Dermis blood vessel endothelial cell (primary cell): Measurements from ENCODE around the gene RNF224. TPM values are rescaled to one million over a fixed set of nuclear protein-coding genes. Genes with fewer than 3 reads are reported as not detected.
A peak's percentile ranks its signal among the peaks of the same experiment; 100 is the strongest.
"Not testable (repeated sequence)": the region's sequence is repeated elsewhere in the genome, so short reads cannot be mapped to it uniquely, and the experiment has no call there.

Experiments used
- DNase-seq: peaks from one replicate; pipeline ENCODE4 v3.0.0; 2010
- total RNA-seq: library from RNA; depleted of rRNA; stranded (reverse); fragments of >200 nt; gene quantifications from 2 replicates; pipeline ENCODE4 v1.2.3, GENCODE V29; 2014

Gene RNF224
- total RNA-seq, 1 donor from 2014 or later: not detected

DNA sequence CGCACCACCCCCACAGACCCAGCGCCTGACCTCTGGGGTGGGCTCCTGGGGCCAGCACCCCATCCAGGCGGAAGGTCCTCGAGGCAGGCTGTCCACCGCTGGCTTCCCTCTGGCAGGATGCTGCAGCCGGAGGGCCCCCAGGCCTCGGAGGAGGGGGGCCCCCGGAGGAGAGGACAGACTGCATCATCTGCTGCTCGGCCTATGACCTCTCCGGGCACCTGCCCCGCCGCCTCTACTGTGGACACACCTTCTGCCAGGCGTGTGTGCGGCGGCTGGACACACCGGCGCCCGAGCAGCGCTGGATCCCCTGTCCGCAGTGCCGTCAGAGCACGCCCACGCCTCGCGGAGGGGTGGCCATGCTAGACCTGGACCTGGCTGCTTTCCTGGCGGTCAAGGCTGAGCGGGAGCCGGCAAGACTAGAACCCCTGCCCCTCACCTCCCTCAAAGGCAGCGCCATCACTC is 1.2 kb downstream of the RNF224 start:
- no peak for DNase-seq

DNA sequence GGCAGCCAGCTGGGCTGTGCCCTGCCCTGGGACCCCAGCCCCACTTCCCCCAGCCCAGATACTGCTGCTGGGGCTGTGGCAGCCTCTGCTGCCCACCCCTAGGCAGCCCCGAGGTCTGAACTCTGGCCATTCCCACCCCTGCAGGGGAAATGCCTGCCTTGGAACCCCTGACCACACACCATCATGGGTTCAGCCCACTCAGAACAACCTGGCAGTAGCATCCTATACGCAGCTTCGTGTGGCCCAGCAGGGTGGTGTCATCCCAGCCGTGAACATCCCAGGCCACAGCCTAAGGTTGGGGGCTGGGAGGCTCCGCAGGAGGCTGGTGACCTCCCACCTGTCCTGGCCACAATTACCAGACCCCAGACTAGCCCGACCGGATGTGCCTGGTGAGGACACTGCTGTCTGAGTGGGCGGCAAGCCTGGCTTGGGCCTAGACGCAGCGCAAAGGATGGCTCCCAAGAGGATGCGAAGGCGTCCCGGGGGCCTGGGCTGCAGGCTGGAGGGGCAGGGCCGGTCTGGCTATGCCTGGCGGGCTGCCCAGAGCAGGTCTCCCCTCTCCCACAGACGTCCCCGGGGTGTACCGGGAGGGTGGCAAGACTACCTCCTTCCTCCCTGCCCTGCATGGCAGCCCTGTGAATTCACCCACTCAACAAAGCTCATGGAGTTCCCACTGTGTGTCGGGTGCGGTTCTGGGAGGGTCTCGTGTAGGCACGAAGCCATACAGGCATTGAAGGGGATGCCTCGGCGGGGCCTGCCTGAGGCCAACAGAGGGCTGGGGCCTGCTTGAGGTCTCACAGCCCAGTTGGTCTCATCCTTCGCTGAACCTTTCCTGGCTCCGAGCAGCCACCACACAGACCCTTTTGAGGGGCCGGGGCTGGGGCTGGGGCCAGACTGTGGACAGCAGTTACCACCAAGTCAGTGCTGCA is 1.9 kb downstream of the RNF224 start:
- no peak for DNase-seq

DNA sequence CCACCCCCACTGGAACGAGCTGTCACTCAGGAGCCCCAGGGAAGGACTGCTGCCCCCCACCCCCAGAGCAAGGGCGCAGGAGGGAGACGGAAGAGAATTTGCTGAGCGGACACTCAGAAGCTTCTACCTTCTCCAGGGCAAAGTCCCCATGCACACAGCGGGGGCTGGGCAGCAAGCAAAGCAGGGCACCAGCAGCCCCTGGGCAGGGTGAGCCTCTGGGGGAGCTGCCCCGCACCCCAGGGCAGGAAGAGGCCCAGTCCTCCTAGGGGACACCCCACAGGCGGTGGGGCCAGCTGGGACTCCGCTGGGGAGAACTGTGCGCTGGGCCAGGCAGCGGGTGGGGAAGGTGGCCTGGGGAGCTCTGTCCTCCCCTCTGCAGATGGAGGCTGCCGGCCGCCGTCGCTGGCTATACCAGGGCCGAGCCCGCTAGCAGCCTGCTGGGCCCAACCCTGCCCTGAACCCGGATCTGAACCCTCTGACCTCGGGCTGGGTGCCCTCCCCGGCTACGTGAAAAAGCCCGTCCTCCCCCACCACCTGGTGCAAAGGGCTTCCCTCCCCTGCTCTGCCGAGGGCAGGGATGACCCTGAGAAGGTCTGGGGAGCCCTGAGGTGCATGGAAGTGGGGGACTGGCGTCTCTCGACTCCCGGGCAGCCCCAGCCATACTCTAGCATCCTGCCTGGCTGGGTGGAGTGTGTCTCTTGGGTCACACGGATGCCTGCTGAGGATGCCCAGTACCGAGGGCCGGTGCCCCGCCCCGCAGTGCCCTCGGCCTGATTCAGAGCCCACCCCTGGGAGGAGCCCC is 2.8 kb downstream of the RNF224 start:
- DNase-seq: no peak

DNA sequence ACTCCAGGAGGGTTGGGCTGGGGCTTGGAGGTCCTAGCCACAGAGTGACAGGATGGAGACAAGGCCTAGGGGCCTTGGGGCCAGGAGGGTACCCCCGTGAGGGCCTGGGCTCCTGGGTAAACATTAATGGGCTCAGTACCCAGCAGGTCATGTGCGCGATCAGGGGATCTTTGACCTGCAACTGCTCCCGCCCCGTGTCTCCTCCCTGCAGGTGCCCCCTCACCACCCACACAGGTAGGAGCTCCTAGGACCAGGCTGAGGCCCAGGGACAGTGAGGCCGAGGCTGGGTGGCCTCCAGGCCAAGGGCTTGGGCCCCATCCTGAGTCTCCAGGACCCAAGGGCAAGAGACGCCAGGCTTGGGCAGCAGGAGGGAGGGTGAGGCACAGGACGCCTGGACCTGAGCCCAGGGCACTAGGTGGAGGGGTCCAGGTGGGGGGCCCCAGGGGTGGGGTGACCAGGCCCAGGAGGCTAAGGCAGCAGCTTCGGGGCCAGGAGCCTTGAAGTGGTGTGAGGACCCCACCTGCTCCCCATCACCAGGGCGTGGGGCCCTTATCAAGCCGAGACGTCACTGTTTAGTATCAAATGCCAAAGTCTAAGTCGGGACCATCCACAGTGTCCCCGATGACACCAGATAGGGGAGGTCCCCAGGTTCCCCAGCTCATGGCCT is 3.5 kb downstream of the RNF224 start, which contains the start of gene SLC34A3:
SLC34A3 (plus strand) TSS at position 197 of the 667 bp plus-strand sequence. CDS start 802 bp downstream, outside the sequence.
- no peak for DNase-seq

DNA sequence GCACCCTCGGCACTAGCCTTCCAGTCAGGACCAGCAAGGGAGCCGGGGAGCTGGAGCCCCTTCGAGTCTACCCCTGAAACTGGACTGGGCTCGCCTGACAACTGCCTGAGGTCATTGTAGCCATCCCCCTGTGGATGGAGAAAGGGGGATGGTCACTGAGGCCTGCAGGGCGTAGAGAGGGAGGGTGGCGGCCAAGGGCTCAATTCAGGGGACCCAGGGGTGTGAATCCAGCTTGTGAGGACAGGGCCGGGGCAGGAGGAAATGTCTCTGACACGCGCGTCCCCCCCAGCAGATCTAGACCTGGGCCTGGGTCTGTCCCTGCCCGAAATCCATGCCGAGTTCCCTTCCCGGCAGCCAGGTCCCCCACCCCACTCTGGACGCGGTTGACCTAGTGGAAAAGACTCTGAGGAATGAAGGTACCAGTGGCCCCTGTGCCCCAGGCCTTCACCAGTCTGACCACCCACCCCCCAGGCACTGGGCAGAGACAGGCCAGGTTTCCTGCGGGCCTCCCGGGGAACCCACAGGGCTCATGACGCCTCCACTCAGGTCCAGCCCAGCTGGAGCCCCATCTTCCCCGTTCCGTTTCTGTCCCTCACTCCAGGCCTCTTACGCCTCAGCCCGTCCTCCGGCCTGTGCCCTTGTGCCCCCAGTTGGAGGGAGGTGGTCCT is 4.2 kb downstream of the RNF224 start:
- no peak for DNase-seq

DNA sequence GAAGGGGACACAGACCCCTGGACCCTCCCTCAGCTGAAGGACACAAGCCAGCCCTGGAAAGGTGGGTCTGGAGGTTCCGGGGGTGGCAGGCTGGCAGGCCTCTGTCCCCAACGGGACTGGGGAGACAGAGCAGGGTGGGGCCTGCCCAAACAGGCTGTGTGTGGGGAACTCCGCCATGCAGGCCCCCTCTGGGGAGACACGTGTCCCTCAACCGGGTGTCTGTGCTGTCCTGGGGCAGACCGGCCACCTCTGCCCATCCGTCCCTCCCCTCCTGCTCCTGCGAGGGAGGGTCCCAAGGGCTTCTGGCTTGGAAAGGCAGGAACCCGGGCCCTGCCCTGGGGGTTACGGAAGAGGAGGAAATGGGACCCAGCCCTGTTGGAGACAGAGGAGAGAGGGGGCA is 4.8 kb downstream of the RNF224 start:
- DNase-seq: no peak

DNA sequence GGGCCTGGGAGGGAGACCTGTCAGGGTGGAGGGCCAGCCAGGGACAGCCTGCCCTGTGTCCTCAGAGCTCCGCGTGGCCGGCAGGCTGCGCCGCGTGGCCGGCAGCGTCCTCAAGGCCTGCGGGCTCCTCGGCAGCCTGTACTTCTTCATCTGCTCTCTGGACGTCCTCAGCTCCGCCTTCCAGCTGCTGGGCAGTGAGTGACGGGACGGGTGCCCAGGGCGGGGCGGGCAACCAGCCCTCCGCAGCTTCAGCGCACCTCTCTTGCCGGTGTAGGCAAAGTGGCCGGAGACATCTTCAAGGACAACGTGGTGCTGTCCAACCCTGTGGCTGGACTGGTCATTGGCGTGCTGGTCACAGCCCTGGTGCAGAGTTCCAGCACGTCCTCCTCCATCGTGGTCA is 5.2 kb downstream of the RNF224 start:
- no peak for DNase-seq

DNA sequence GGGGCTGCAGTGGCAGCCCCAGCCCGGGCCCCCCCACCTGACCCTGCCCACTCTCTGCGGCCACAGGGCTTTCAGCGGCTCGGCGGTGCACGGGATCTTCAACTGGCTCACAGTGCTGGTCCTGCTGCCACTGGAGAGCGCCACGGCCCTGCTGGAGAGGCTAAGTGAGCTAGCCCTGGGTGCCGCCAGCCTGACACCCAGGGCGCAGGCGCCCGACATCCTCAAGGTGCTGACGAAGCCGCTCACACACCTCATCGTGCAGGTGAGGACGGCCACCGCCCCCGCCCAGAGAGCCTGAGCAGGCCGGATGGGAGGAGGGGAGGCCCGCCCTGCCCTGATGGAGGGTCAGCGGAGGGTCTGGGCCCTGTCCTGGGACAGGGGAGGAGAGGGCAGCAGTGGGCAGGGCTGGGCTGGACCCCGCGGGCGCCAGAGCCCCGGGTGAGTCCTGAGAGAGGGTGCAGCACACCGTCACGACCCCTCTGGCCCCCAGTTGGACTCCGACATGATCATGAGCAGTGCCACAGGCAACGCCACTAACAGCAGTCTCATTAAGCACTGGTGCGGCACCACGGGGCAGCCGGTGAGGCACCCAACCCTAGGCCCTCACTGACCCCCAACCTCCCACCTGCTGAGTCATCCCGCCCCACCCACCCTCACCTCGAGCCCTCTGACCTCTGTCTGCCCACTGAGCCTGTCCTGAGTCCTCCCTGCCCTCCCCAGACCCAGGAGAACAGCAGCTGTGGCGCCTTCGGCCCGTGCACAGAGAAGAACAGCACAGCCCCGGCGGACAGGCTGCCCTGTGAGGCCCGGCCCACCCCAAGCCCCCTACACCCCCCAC is 6.1 kb downstream of the RNF224 start:
- no peak for DNase-seq

DNA sequence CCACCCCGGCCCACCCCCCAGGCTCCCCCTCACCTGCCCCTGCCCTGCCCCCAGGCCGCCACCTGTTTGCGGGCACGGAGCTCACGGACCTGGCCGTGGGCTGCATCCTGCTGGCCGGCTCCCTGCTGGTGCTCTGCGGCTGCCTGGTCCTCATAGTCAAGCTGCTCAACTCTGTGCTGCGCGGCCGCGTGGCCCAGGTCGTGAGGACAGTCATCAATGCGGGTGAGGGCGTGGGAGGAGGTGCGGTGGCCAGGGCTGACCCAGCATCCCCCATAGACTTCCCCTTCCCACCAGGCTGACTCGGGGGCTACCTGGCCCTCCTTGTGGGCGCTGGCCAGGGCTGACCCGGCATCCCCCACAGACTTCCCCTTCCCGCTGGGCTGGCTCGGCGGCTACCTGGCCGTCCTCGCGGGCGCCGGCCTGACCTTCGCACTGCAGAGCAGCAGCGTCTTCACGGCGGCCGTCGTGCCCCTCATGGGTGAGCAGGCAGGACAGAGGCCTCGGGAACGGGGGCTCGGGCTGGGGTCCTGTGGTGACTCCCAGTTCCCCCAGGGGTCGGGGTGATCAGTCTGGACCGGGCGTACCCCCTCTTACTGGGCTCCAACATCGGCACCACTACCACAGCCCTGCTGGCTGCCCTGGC is 6.9 kb downstream of the RNF224 start:
- no peak for DNase-seq

DNA sequence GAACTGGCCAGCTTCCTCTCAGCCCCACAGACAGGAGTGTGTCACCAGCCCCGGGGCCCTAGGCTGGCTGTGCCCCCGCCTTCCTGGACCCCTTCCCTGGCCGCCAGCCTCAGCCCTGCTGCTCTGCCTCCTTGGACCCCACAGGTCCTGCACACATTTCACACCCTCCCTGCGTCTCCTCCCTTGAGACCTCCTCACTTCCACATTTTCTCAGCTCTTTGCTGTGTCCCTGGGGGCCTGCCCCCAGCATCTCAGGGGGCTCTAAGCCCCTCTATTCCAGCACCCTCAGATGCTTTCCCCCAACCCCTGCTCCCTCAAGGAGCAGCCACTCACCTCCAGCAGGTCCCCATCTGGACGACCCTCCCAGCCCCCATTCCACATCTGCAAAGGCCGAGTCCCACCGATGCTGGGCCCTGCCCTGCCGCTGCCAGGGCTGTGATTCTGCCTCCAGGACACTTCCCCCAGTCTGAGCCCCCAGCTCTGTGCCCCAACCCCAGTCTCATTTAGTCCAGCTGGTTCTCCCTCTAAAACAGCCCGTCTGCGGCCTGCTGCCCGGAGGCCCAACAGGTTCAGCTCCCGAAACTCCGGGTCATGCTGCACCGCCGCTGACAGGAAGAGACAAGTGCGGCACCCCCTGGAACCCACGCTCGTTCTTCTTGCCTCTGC is 7.6 kb downstream of the RNF224 start:
- DNase-seq: no peak

DNA sequence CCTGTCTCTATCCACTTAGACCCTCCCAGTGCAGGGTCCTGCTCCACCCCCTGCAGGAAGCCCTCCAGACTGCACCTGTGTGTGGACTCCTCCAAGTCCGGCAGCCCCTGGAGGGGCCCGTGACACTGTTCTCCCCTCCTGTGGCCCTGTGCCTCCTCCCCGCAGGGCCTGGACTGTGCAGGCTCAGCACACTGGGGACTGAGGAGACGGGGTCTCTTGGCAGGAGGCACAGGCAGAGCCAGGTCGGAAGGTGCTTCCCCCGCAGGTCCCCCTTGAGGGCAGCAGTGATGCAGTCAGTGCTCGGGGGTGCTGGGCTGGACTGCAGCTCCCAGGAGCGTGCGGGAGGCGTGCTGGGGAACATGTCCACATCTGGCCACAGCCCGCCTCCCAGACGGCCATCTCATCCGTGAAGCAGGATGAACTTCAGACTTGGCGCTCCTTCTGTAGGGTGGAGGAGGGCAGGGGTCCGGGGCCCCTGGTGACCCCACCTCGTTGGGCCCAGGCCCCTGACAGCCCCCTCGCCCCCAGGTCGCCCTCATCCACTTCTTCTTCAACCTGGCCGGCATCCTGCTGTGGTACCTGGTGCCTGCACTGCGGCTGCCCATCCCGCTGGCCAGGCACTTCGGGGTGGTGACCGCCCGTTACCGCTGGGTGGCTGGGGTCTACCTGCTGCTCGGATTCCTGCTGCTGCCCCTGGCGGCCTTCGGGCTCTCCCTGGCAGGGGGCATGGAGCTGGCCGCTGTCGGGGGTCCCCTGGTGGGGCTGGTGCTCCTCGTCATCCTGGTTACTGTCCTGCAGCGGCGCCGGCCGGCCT is 8.3 kb downstream of the RNF224 start:
- no peak for DNase-seq

DNA sequence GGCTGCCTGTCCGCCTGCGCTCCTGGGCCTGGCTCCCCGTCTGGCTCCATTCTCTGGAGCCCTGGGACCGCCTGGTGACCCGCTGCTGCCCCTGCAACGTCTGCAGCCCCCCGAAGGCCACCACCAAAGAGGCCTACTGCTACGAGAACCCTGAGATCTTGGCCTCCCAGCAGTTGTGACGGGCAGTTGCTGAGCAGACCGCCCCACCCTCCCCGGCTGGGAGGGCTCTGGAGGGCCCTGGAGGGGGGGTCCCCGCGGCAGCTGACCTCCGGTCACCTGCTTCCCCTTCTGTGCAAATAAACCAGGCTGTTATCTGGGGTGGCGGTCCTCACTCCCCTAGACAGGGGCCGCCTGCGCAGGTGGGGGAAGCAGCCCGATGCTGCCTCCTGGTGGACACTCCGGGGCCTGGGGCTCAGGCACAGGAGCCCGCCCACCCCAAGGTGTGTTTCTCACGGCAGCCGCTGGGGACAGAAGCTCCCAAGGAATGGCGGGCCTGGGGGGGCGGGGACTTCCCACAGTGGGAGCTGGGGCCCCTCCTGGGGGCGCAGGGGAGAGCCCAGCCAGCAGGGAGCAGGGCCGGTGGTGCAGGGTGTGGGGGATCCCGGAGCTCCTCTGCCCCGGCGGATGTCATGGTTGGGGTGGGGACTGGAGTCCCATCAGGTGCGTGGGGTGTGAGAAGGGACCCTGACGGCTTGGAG is 9.1 kb downstream of the RNF224 start:
- DNase-seq: peak; percentile 90

DNA sequence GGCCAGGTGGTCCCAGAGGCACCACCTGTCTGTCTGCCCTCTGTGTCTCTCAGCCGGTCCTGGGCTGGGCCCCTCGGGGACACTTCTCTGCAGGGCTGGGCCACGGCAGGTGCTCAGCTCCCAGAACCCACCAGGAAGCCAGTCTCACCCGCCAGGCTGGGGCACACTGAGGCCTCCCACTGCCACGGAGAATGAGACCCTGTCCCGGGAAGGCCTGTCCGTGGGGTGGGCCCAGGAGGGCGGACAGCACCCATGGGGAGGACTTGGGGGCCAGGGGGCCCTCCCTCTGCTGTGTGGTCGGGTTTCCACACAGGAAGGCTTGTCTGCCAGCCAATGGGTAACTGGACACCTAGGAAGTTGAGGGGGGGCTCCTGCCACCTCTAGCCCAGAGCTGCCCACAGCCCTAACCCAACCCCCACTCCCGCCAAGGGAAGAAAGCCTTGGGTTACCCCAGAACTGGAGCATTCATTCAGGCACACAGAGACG is 9.7 kb downstream of the RNF224 start:
- no peak for DNase-seq

DNA sequence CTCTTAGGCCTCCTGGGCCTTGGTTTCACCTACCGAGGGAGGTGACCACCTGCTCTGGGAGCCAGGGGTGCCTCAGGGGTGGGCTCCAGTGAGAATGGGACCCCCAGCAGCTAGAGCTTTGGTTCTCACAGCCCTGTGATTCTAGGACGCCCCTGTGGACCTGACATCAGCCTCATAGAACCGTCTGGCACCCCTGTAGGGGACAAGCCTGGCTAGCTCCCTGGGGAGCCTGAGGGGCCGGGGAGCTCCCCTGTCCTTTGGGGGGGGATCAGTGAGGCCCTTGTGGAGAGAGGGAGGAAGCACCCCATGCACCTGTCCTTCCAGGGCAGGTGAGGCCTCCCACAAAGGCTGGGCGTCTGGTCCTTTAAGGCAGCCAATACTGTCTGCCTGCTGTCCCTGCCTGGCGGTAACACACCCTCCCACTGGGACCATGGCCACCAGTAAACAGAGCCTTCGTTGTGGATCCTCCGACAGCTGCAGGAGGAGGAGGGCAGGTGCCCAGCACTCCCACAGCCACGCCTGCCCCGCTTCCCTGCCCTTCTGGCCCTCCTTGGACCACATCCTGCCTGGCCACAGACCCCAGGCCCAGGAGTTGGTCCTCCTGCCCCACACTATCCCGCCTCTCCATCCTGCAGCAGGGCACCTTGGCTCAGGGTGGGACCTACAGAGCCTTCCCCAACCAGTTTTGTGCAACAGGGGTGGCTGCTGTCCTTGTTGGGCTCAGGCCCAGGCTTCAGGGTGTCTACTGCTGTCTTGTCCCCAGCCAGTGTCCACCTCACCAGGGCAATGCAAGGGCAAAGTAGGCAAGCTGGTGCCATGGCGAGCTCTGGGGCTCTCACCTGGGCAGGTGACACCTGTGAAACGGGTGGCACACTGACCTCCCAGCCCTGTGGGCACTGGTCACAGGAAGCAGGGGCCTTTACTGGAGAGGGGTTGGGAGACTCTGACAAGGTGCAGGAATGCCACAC is 10.7 kb downstream of the RNF224 start:
- no peak for DNase-seq

DNA sequence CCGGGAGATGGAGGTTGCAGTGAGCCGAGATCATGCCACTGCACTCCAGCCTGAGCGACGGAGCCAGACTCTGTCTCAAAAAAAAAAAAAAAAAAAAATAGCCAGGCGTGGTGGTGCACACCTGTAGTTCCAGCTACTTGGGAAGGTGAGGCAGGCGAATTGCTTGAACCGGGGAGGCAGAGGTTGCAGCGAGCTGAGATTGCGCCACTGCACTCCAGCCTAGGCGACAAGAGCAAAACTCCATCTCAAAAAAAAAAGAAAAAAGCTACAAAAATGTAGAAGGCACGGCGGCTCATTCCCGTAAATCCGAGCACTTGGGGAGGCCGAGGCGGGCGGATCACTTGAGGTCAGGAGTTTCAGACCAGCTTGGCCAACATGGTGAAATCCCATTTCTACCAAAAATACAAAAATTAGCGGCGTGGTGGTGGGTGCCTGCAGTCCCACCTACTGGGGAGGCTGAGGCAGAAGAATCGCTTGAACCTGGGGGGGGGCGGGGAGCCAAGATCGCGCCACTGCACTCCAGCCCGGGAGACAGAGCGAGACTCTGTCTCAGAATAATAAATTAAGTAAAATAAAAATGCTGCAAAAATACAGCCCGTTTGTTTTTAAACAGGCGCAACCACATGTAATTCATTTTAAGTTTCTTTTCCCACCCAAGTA is 12.4 kb downstream of the RNF224 start:
- DNase-seq: not testable (repeated sequence)

DNA sequence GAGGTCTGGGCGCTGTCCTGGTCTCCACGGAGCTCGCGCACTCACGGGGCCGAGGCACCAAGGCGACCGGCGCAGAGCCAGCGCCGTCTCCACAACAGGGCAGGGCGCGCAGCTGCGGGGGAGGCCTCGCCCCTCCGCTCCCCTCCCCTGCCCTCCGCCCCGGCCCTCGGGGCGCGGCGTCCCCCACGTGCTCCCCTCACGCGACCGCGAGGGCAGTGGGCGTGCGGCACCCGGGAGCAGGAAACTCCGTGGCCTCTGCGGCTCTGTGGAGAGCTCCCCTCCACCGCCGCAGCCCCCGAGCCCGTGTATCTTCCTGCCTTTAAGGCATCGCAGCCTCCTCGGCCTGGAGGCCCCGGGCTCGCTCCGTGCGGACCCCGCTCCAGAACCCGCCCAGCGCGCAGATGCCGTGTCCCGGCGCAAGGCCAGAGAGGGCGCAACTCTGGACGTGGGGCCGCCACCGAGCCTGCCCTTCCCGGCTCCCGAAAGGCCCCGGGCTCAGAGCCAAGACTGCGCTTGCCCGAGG is 13.1 kb downstream of the RNF224 start:
- DNase-seq: peak; percentile 82
